HepG2 (cell line): ENCODE data around the gene FOXA3. TPM values are rescaled to one million over a fixed set of nuclear protein-coding genes. Genes with fewer than 3 reads are reported as not detected.

Source experiments
- ARNTL ChIP-seq: sonication (generic); formaldehyde crosslinking; IDR thresholded peaks from 2 replicates; pipeline ENCODE4 v1.4.0; 2020; ENCODE audit warnings: mild to moderate bottlenecking, missing genetic modification reagents
- ATM ChIP-seq: fragments of 450-650 bp; IDR thresholded peaks from 2 replicates; pipeline ENCODE4 v1.7.1; 2017; ENCODE audit warnings: mild to moderate bottlenecking, borderline replicate concordance
- BCL6 ChIP-seq: IDR thresholded peaks from 2 replicates; pipeline ENCODE4 v1.6.1; 2016; ENCODE audit warnings: missing genetic modification reagents, missing compliant biosample characterization
- CHCHD3 ChIP-seq: sonication (generic); formaldehyde crosslinking; IDR thresholded peaks from 2 replicates; pipeline ENCODE4 v1.8.0; 2022; ENCODE audit warnings: mild to moderate bottlenecking, missing genetic modification reagents, moderate library complexity
- CTCF ChIP-seq: sonication (generic); formaldehyde crosslinking; IDR thresholded peaks from 2 replicates; pipeline ENCODE4 v1.5.0; 2020; ENCODE audit warnings: mild to moderate bottlenecking, missing genetic modification reagents, moderate library complexity
- EEA1 ChIP-seq: sonication (generic); formaldehyde crosslinking; IDR thresholded peaks from 2 replicates; pipeline ENCODE4 v1.5.1; 2020; ENCODE audit warnings: mild to moderate bottlenecking, missing genetic modification reagents, borderline replicate concordance
- FOXM1 ChIP-seq: sonication (generic); formaldehyde crosslinking; IDR thresholded peaks from 2 replicates; pipeline ENCODE4 v1.5.0; 2020; ENCODE audit warnings: missing genetic modification reagents
- HNF4A ChIP-seq: sonication (generic); formaldehyde crosslinking; IDR thresholded peaks from 2 replicates; pipeline ENCODE4 v1.4.0; 2020; ENCODE audit warnings: missing genetic modification reagents
- MXD4 ChIP-seq: IDR thresholded peaks from 2 replicates; pipeline ENCODE4 v1.6.1; 2016; ENCODE audit warnings: mild to moderate bottlenecking, missing biosample characterization, missing genetic modification reagents
- PHB2 ChIP-seq: fragments of 450-650 bp; IDR thresholded peaks from 2 replicates; pipeline ENCODE4 v1.6.1; 2018; ENCODE audit not compliant: partially characterized antibody
- POLR2AphosphoS2 ChIP-seq: IDR thresholded peaks from 2 replicates; pipeline ENCODE4 v1.6.1; 2011; ENCODE audit warnings: low read depth, low read length, improper control_type of control experiment
- RARG ChIP-seq: sonication (generic); formaldehyde crosslinking; IDR thresholded peaks from 2 replicates; pipeline ENCODE4 v1.4.0; 2020; ENCODE audit warnings: low read depth, mild to moderate bottlenecking, missing genetic modification reagents
- SMARCE1 ChIP-seq: fragments of 450-650 bp; IDR thresholded peaks from 2 replicates; pipeline ENCODE4 v1.6.1; 2017; ENCODE audit warnings: borderline replicate concordance
- SRF ChIP-seq: IDR thresholded peaks from 2 replicates; pipeline ENCODE4 v1.6.1; 2011; ENCODE audit warnings: mild to moderate bottlenecking, low read depth, low read length, moderate library complexity
- ZBTB10 ChIP-seq: sonication (generic); formaldehyde crosslinking; IDR thresholded peaks from 2 replicates; pipeline ENCODE4 v1.4.0; 2020; ENCODE audit warnings: missing genetic modification reagents, borderline replicate concordance
- ZNF292 ChIP-seq: sonication (generic); formaldehyde crosslinking; IDR thresholded peaks from 2 replicates; pipeline ENCODE4 v1.8.1; 2022; ENCODE audit warnings: mild to moderate bottlenecking, low read depth, missing genetic modification reagents, borderline replicate concordance
- ZNF382 ChIP-seq: sonication (generic); formaldehyde crosslinking; IDR thresholded peaks from 2 replicates; pipeline ENCODE4 v1.5.0; 2020; ENCODE audit warnings: missing genetic modification reagents, mild to moderate bottlenecking, borderline replicate concordance
- ZNF709 ChIP-seq: sonication (generic); formaldehyde crosslinking; IDR thresholded peaks from 2 replicates; pipeline ENCODE4 v1.5.0; 2020; ENCODE audit warnings: mild to moderate bottlenecking, missing genetic modification reagents
- ZNF761 ChIP-seq: sonication (generic); formaldehyde crosslinking; conservative IDR thresholded peaks from 2 replicates; pipeline ENCODE4 v1.4.0; 2020; ENCODE audit warnings: mild to moderate bottlenecking, missing genetic modification reagents
- ZNF790 ChIP-seq: sonication (generic); formaldehyde crosslinking; IDR thresholded peaks from 2 replicates; pipeline ENCODE4 v1.8.0; 2022; ENCODE audit warnings: missing genetic modification reagents, mild to moderate bottlenecking, borderline replicate concordance
- polyA plus RNA-seq, 8 experiments: library from polyadenylated mRNA; depleted of rRNA in 3 of 8; stranded (reverse) in 7 of 8; unstranded in 1 of 8; fragments of >200 nt; fragmentation: Illumina TruSeq in 4 of 8; extraction: Trizol in 4 of 8; gene quantifications; 2 replicates each; pipeline versions ENCODE4 v1.2.1 to v1.2.3, GENCODE V29; 2011 to 2016; ENCODE audit warnings: low read depth in 4 of 8, missing spikeins in 1 of 8, mixed read lengths in 1 of 8; ENCODE audit not compliant: insufficient read depth in 1 of 8
- total RNA-seq, 5 experiments: library from RNA; depleted of rRNA; stranded (reverse); fragments of >200 nt; fragmentation: Illumina TruSeq; extraction: Trizol; gene quantifications; 2 replicates each; pipeline ENCODE4 v1.2.3, GENCODE V29; 2016; ENCODE audit warnings: low read depth in 1 of 5
- TF ChIP-seq, protein P1 (sequence below): sonication (generic); formaldehyde crosslinking; IDR thresholded peaks from 2 replicates; pipeline ENCODE4 v1.4.0; 2020; ENCODE audit warnings: missing genetic modification reagents, borderline replicate concordance
- TF ChIP-seq, protein P2 (sequence below): sonication (generic); formaldehyde crosslinking; conservative IDR thresholded peaks from 2 replicates; pipeline ENCODE4 v1.4.0; 2020; ENCODE audit warnings: missing genetic modification reagents

The FOXA3 gene
- total and polyA plus RNA-seq, 2 of the 13 experiments (the other 11 are each of a cell fraction or from before 2014, with no cell fraction given): 29.8 to 47.6 TPM

- TF ChIP-seq CHCHD3 (CRISPR knock-in tag): no peak
- TF ChIP-seq EEA1 (CRISPR knock-in tag): no peak
- no peak for TF ChIP-seq ARNTL (CRISPR knock-in tag)
- TF ChIP-seq ZNF382 (CRISPR knock-in tag): no peak
- TF ChIP-seq ZNF790 (CRISPR knock-in tag): no peak
- TF ChIP-seq, protein P1, sequence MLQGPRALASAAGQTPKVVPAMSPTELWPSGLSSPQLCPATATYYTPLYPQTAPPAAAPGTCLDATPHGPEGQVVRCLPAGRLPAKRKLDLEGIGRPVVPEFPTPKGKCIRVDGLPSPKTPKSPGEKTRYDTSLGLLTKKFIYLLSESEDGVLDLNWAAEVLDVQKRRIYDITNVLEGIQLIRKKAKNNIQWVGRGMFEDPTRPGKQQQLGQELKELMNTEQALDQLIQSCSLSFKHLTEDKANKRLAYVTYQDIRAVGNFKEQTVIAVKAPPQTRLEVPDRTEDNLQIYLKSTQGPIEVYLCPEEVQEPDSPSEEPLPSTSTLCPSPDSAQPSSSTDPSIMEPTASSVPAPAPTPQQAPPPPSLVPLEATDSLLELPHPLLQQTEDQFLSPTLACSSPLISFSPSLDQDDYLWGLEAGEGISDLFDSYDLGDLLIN: no peak
- TF ChIP-seq CTCF (CRISPR knock-in tag): peak; percentile 17; the same call in 1 of the 2 replicates
- TF ChIP-seq, protein P2, sequence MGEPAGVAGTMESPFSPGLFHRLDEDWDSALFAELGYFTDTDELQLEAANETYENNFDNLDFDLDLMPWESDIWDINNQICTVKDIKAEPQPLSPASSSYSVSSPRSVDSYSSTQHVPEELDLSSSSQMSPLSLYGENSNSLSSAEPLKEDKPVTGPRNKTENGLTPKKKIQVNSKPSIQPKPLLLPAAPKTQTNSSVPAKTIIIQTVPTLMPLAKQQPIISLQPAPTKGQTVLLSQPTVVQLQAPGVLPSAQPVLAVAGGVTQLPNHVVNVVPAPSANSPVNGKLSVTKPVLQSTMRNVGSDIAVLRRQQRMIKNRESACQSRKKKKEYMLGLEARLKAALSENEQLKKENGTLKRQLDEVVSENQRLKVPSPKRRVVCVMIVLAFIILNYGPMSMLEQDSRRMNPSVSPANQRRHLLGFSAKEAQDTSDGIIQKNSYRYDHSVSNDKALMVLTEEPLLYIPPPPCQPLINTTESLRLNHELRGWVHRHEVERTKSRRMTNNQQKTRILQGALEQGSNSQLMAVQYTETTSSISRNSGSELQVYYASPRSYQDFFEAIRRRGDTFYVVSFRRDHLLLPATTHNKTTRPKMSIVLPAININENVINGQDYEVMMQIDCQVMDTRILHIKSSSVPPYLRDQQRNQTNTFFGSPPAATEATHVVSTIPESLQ: no peak
- no peak for TF ChIP-seq ZBTB10 (CRISPR knock-in tag)
- no peak for TF ChIP-seq RARG (CRISPR knock-in tag)
- peak; percentile 63; the same call in 1 of the 2 replicates for TF ChIP-seq MXD4 (CRISPR knock-in tag)
- no peak for TF ChIP-seq SMARCE1
- no peak for TF ChIP-seq ATM
- TF ChIP-seq SRF: no peak
- TF ChIP-seq ZNF709 (CRISPR knock-in tag): no peak
- no peak for TF ChIP-seq POLR2AphosphoS2
- no peak for TF ChIP-seq ZNF292 (CRISPR knock-in tag)
- TF ChIP-seq PHB2: no peak
- TF ChIP-seq ZNF761 (CRISPR knock-in tag): no peak
- no peak for TF ChIP-seq HNF4A (CRISPR knock-in tag)
- TF ChIP-seq BCL6: 0 out of 2 replicates have a peak, but pooled peaks have one; percentile 6
- TF ChIP-seq FOXM1: no peak
Observed at GRCh38 chr19:45902651-45903625, 38.8 kb downstream of the FOXA3 start (continued).
